Endothelial cell of umbilical vein (primary cell): Measurements from ENCODE around the gene ERBB2. TPM values are rescaled to one million over a fixed set of nuclear protein-coding genes. Genes with fewer than 3 reads are reported as not detected.

Experiments used
- BruUV-seq: library from RNA; stranded (reverse); fragments of 400-500 nt; replicated peaks from 2 replicates; lab custom pipeline; 2021; lab: Mats Ljungman, UMichigan
- CTCF ChIA-PET: fragments of 300-600, 350-600 bp; sonication (Branson Sonifier 250); formaldehyde crosslinking; loops from one replicate; lab custom pipeline; 2021; ENCODE audit warnings: antibody characterized with exemption, inconsistent platforms; lab: Charles Lee
- POLR2A ChIA-PET: fragments of 300-600, 350-600 bp; sonication (Branson Sonifier 250); formaldehyde crosslinking; loops from one replicate; lab custom pipeline; 2021; ENCODE audit warnings: antibody characterized with exemption, inconsistent platforms; lab: Charles Lee
- DNase-seq: peaks from one replicate; pipeline ENCODE4 v3.0.0-alpha.2; 2011; ENCODE audit warnings: low read depth, low spot score
- FAIRE-seq: peaks from 2 replicates; lab custom pipeline; 2011; peaks lifted over from hg19 to GRCh38; lab: Jason Lieb, UNC
- H2AFZ ChIP-seq: 2 replicates; pipeline ENCODE4 v1.6.0; 2012; ENCODE audit warnings: low read depth, low read length, control low read depth, inconsistent platforms
- H3K27ac ChIP-seq: 2 replicates; pipeline ENCODE4 v1.5.1; 2011; ENCODE audit warnings: low read depth, mild to moderate bottlenecking, control low read depth, low read length, moderate library complexity; ENCODE audit not compliant: insufficient read depth
- H3K27me3 ChIP-seq, 2 experiments: 2 replicates each; pipeline versions ENCODE4 v1.6.0 to v1.6.1; 2011; ENCODE audit warnings: low read length in 2 of 2, mixed read lengths in 1 of 2; ENCODE audit not compliant: control insufficient read depth in 2 of 2, insufficient read depth in 2 of 2
- H3K36me3 ChIP-seq, 2 experiments: 2 replicates in 1 of 2; 3 replicates in 1 of 2; pipeline ENCODE4 v1.5.1; 2011; ENCODE audit warnings: low read length in 2 of 2, mild to moderate bottlenecking in 1 of 2, moderate library complexity in 1 of 2; ENCODE audit not compliant: control insufficient read depth in 2 of 2, insufficient read depth in 2 of 2; ENCODE audit errors: extremely low read depth in 1 of 2
- H3K4me1 ChIP-seq: 3 replicates; pipeline ENCODE4 v1.5.1; 2011; ENCODE audit warnings: mild to moderate bottlenecking, low read length; ENCODE audit not compliant: control insufficient read depth, insufficient read depth; ENCODE audit errors: extremely low read depth
- H3K4me2 ChIP-seq: 2 replicates; pipeline ENCODE4 v1.6.1; 2011; ENCODE audit warnings: low read length, control low read depth, mixed read lengths; ENCODE audit not compliant: insufficient read depth
- H3K4me3 ChIP-seq, 3 experiments: fragments of 200-600 bp in 1 of 3; sonication (generic), shearing (Covaris generic) in 1 of 3; replicated peaks in 1 of 3; 2 replicates each; pipeline ENCODE4 v1.5.1; 2011 to 2016; ENCODE audit warnings: control low read depth in 3 of 3, low read length in 3 of 3, mild to moderate bottlenecking in 2 of 3, inconsistent platforms in 1 of 3, low read depth in 1 of 3, moderate library complexity in 1 of 3; ENCODE audit not compliant: insufficient read depth in 1 of 3
- H3K79me2 ChIP-seq: 2 replicates; pipeline ENCODE4 v1.6.0; 2012; ENCODE audit warnings: low read length, inconsistent platforms; ENCODE audit not compliant: control insufficient read depth, insufficient read depth
- H3K9ac ChIP-seq: replicated peaks from 2 replicates; pipeline ENCODE3; 2011; ENCODE audit warnings: low read length, control low read depth; ENCODE audit not compliant: insufficient read depth; ENCODE audit errors: extremely low read depth
- H3K9me1 ChIP-seq: replicated peaks from 3 replicates; pipeline ENCODE4 v1.6.0; 2011; ENCODE audit warnings: mild to moderate bottlenecking, low read length; ENCODE audit not compliant: control insufficient read depth, insufficient read depth; ENCODE audit errors: extremely low read depth
- H3K9me3 ChIP-seq: replicated peaks from 2 replicates; pipeline ENCODE4 v1.5.1; 2012; ENCODE audit warnings: low read length, inconsistent platforms; ENCODE audit not compliant: control insufficient read depth, insufficient read depth
- H4K20me1 ChIP-seq: replicated peaks from 2 replicates; pipeline ENCODE3; 2011; ENCODE audit warnings: mild to moderate bottlenecking, low read length; ENCODE audit not compliant: control insufficient read depth, insufficient read depth; ENCODE audit errors: extremely low read depth
- EZH2 ChIP-seq: IDR thresholded peaks from 2 replicates; pipeline ENCODE4 v1.6.1; 2012; ENCODE audit warnings: borderline replicate concordance, low read depth, mild to moderate bottlenecking, moderate library complexity, low read length, inconsistent platforms; ENCODE audit not compliant: severe bottlenecking
- FOS ChIP-seq: IDR thresholded peaks from 2 replicates; pipeline ENCODE4 v1.6.1; 2011; ENCODE audit warnings: mild to moderate bottlenecking, low read length, moderate library complexity, borderline replicate concordance; ENCODE audit not compliant: insufficient read depth
- GATA2 ChIP-seq: IDR thresholded peaks from 2 replicates; pipeline ENCODE4 v1.7.0; 2011; ENCODE audit warnings: low read depth, mild to moderate bottlenecking, moderate library complexity, mixed read lengths, low read length; ENCODE audit not compliant: insufficient read length, insufficient read depth
- JUN ChIP-seq: IDR thresholded peaks from 2 replicates; pipeline ENCODE4 v1.6.1; 2011; ENCODE audit warnings: borderline replicate concordance, low read depth; ENCODE audit not compliant: insufficient read length, insufficient read depth
- MAX ChIP-seq: IDR thresholded peaks from 2 replicates; pipeline ENCODE4 v1.6.1; 2011; ENCODE audit not compliant: insufficient read depth, insufficient read length
- MYC ChIP-seq: IDR thresholded peaks from one replicate; pipeline ENCODE4 v1.6.1; 2011; ENCODE audit warnings: mild to moderate bottlenecking, low read depth, low read length
- POLR2A ChIP-seq: IDR thresholded peaks from 2 replicates; pipeline ENCODE4 v1.6.1; 2012; ENCODE audit warnings: low read depth, mild to moderate bottlenecking, control low read depth, low read length
- POLR2AphosphoS5 ChIP-seq: IDR thresholded peaks from 2 replicates; pipeline ENCODE4 v1.6.1; 2012; ENCODE audit warnings: low read depth, mild to moderate bottlenecking, control low read depth, low read length, moderate library complexity; ENCODE audit not compliant: insufficient read depth
- dilution Hi-C: fragments of 300-500 bp; cut with MboI; formaldehyde crosslinking; loops from one replicate; pipeline ENCODE4 v1.15.0; 2019; ENCODE audit warnings: low sequenced_read_pairs; ENCODE audit not compliant: extremely low pct_ligation_motif_present
- intact Hi-C: fragments of 100-400 bp; cut with micrococcal nuclease; formaldehyde crosslinking; loops from one replicate; pipeline ENCODE4 v1.10.0; 2022
- polyA plus RNA-seq, 4 experiments: library from polyadenylated mRNA; depleted of rRNA in 3 of 4; stranded (reverse) in 3 of 4; unstranded in 1 of 4; fragments of >200 nt; gene quantifications; 2 replicates each; pipeline versions ENCODE4 v1.2.1 to v1.2.3, GENCODE V29; 2011 to 2012; ENCODE audit warnings: missing spikeins in 1 of 4
- total RNA-seq: library from RNA; stranded (reverse); gene quantifications from 2 replicates; pipeline ENCODE4 v1.2.3, GENCODE V29; 2021
- TF ChIP-seq, protein P1 (sequence below), 2 donors: IDR thresholded peaks; 1 replicate in 1 of 2; 2 replicates in 1 of 2; pipeline ENCODE4 v1.5.1; 2011; ENCODE audit warnings: low read length in 2 of 2, mild to moderate bottlenecking in 2 of 2, moderate library complexity in 2 of 2, control low read depth in 1 of 2, inconsistent platforms in 1 of 2, low read depth in 1 of 2; ENCODE audit not compliant: insufficient read depth in 1 of 2; ENCODE audit errors: extremely low read depth in 1 of 2

ERBB2 gene
- total and polyA plus RNA-seq, 2 donors (not counting 3 experiments of a cell fraction or from before 2014, with no cell fraction given), result 20.6 to 32.9 TPM

DNA sequence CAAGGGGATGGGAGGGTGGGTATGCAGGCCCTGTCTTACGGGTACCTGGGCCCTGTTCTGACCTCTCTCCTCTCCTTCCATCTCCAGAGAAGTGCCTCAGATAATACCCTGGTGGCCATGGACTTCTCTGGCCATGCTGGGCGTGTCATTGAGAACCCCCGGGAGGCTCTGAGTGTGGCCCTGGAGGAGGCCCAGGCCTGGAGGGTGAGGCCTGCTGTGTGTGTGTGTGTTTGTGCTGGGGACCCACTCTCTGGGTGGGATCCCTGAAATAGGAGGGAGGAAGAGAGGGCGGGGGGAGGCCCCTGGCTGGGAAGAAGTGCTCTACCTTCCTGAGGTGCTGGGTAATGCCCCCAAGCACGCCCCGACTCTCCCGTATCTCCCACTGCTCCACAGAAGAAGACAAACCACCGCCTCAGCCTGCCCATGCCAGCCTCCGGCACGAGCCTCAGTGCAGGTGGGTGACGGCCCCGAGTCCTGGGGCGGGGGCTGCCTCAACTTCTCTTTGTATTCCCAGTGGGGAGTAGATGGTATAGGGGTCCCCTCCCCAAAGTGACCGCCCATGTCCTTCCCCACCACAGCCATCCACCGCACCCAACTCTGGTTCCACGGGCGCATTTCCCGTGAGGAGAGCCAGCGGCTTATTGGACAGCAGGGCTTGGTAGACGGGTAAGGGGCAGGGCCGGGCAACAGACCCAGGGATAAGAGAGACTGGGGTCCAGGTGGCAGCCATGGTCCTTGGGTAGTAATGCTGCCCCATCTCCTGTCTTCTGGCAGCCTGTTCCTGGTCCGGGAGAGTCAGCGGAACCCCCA, 45.7 kb downstream of the ERBB2 start:
- DNase-seq (no peak), FAIRE-seq (no peak)
- H3K27ac ChIP-seq, result no peak overlapping the region
- no peaks in the 10 kb centered on the region for H3K9me1 ChIP-seq
- POLR2A ChIA-PET, result no interaction called here
- peaks cover 7% of the 10 kb centered on the region for H3K4me1 ChIP-seq
- H3K4me3 ChIP-seq, result no peak overlapping the region
- H3K9ac ChIP-seq, result no peak overlapping the region
- no peak overlapping the region for H3K4me2 ChIP-seq
- H2AFZ ChIP-seq, result no peak overlapping the region
- no peaks in the 10 kb centered on the region for H3K9me3 ChIP-seq
- TF ChIP-seq, protein P1, sequence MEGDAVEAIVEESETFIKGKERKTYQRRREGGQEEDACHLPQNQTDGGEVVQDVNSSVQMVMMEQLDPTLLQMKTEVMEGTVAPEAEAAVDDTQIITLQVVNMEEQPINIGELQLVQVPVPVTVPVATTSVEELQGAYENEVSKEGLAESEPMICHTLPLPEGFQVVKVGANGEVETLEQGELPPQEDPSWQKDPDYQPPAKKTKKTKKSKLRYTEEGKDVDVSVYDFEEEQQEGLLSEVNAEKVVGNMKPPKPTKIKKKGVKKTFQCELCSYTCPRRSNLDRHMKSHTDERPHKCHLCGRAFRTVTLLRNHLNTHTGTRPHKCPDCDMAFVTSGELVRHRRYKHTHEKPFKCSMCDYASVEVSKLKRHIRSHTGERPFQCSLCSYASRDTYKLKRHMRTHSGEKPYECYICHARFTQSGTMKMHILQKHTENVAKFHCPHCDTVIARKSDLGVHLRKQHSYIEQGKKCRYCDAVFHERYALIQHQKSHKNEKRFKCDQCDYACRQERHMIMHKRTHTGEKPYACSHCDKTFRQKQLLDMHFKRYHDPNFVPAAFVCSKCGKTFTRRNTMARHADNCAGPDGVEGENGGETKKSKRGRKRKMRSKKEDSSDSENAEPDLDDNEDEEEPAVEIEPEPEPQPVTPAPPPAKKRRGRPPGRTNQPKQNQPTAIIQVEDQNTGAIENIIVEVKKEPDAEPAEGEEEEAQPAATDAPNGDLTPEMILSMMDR (IDR thresholded peaks at IDR 0.05; ENCODE audit: extremely low read depth in 1 of 2, insufficient read depth in 1 of 2, low read depth in 1 of 2, low read length in 2 of 2), result no peak
- no peak for TF ChIP-seq FOS
- no peak for TF ChIP-seq JUN
- TF ChIP-seq POLR2AphosphoS5, result no peak
- TF ChIP-seq MAX, result no peak
- TF ChIP-seq EZH2, result no peak
- TF ChIP-seq MYC, result no peak
- TF ChIP-seq POLR2A, result no peak
- TF ChIP-seq GATA2, result no peak
- peaks cover 0 to 10% of the 10 kb centered on the region in 2 experiments for H3K27me3 ChIP-seq
- CTCF ChIA-PET, result interaction anchor here (1.5 kb wide), 1 partner anchor 124 kb away, joined by 3 read pairs; no protein-coding TSS in a partner anchor
- H4K20me1 ChIP-seq, result no peaks in the 10 kb centered on the region
- H3K79me2 ChIP-seq, result no peaks in the 10 kb centered on the region
- dilution Hi-C loops (loop anchor here (10.0 kb wide), 1 partner anchor 111 kb away; the partner anchor contains the start of gene STARD3), intact Hi-C loops (no loop called here)
- H3K36me3 ChIP-seq, result no peaks in the 10 kb centered on the region
- no TSS peak for BruUV-seq
